Sigmoid colon (tissue), 4 donors: ENCODE results near the gene CSH1.

Experiments
- POLR2AphosphoS5 ChIP-seq, 4 donors: sonication (generic); formaldehyde crosslinking; IDR thresholded peaks; one replicate each; pipeline ENCODE4 v1.6.1; 2017; ENCODE audit warnings: antibody characterized with exemption in 4 of 4
- TF ChIP-seq, protein P1 (sequence below), 4 experiments: fragments of 450-650 bp in 3 of 4; fragments of 200-600 bp in 1 of 4; IDR thresholded peaks; one replicate each; pipeline ENCODE4 v1.5.1; 2016 to 2019; ENCODE audit warnings: antibody characterized with exemption in 4 of 4, mild to moderate bottlenecking in 3 of 4, moderate library complexity in 2 of 4

DNA sequence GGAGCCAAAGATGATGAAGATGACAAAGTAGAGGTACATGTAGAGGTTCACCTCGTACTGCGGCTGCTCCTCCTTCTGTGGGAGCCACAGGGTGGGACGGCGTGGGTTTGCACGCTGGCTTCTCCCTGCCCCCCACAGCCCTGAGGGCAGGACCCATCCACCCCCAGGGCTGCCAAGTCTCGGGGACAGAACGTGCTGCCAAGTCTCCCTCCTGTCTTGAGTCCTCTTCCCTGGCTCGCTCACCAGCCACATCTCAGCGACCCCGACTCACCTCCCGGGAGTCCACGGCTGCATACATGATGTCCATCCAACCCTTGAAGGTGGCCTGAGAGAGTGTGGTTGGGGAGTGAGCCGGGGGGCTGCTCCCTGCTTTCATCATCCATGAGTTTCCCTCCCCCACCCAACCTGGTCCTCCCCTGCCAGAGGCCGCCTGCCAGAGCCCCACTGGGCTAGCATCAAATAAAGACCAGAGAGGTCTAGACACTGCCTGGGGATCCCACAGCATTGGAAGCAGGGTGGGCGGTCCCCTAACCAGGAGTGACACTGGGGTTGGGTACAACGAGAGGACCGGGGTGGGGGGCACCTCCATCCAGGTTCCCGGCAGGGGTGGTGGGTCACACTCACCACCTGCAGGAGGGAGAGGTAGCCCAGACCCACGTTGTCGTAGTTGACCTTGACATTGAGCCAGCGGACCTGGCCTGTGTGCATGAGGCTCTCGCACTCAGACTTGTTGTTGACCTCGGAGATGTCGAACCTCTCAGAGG lies 48.5 kb upstream of the CSH1 start:
- TF ChIP-seq POLR2AphosphoS5 (IDR thresholded peaks at IDR 0.05): no peak
- TF ChIP-seq, protein P1, sequence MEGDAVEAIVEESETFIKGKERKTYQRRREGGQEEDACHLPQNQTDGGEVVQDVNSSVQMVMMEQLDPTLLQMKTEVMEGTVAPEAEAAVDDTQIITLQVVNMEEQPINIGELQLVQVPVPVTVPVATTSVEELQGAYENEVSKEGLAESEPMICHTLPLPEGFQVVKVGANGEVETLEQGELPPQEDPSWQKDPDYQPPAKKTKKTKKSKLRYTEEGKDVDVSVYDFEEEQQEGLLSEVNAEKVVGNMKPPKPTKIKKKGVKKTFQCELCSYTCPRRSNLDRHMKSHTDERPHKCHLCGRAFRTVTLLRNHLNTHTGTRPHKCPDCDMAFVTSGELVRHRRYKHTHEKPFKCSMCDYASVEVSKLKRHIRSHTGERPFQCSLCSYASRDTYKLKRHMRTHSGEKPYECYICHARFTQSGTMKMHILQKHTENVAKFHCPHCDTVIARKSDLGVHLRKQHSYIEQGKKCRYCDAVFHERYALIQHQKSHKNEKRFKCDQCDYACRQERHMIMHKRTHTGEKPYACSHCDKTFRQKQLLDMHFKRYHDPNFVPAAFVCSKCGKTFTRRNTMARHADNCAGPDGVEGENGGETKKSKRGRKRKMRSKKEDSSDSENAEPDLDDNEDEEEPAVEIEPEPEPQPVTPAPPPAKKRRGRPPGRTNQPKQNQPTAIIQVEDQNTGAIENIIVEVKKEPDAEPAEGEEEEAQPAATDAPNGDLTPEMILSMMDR (IDR thresholded peaks at IDR 0.05): no peak
